Thoracic aorta (tissue), 2 donors: ENCODE results near the gene SERF2. TPM values are rescaled to one million over a fixed set of nuclear protein-coding genes. Genes with fewer than 3 reads are reported as not detected.

Source experiments
- ATAC-seq: fragments of 150-250 bp; one replicate; pipeline ENCODE4 v1.8.0; 2017; ENCODE audit warnings: low read depth; ENCODE audit not compliant: insufficient number of reproducible peaks, low FRiP score
- DNase-seq: peaks from one replicate; pipeline ENCODE4 v3.0.0-alpha.2; 2020; ENCODE audit warnings: low spot score
- H3K27ac ChIP-seq, 2 donors: fragments of 200-600 bp; sonication (generic); 1 replicate in 1 of 2; 2 replicates in 1 of 2; pipeline ENCODE4 v1.5.1; 2016; ENCODE audit warnings: mild to moderate bottlenecking in 2 of 2, moderate library complexity in 2 of 2
- H3K27me3 ChIP-seq: fragments of 200-600 bp; sonication (generic); replicated peaks from 2 replicates; pipeline ENCODE4 v1.6.0; 2016; ENCODE audit warnings: mild to moderate bottlenecking; ENCODE audit not compliant: insufficient read depth
- H3K36me3 ChIP-seq: fragments of 200-600 bp; sonication (generic); one replicate; pipeline ENCODE4 v1.5.1; 2016
- H3K4me1 ChIP-seq, 2 donors: fragments of 200-600 bp; sonication (generic); 1 replicate in 1 of 2; 2 replicates in 1 of 2; pipeline versions ENCODE4 v1.5.1 to v1.6.0; 2016; ENCODE audit warnings: low read depth in 2 of 2, mild to moderate bottlenecking in 1 of 2; ENCODE audit not compliant: control insufficient read depth in 1 of 2
- H3K4me3 ChIP-seq: fragments of 200-600 bp; sonication (generic); 2 replicates; pipeline ENCODE4 v1.5.1; 2016; ENCODE audit warnings: mild to moderate bottlenecking
- H3K9me3 ChIP-seq: fragments of 200-600 bp; sonication (generic); 2 replicates; pipeline ENCODE4 v1.5.1; 2016
- total RNA-seq, 2 donors: library from RNA; depleted of rRNA; stranded (reverse); fragments of >200 nt; gene quantifications; one replicate each; pipeline versions ENCODE4 v1.1.0 to v1.2.3, GENCODE V29; 2016
- TF ChIP-seq, protein P1 (sequence below): fragments of 200-600 bp; sonication (generic); IDR thresholded peaks from one replicate; pipeline ENCODE4 v1.5.1; 2019; ENCODE audit warnings: antibody characterized with exemption

The SERF2 gene
- total RNA-seq, 2 donors from 2014 or later = 532 to 761 TPM

GRCh38 chr15:43794269-43795037, 2.3 kb downstream of the SERF2 start:
- no peaks in the 10 kb centered on the region for H3K9me3 ChIP-seq
- H3K4me1 ChIP-seq = peaks cover 17 to 47% of the 10 kb centered on the region in 2 donors
- H3K27ac ChIP-seq = peak overlapping the region in 1 of 2 donors; percentile 38
- H3K4me3 ChIP-seq = peak overlapping the region; percentile 77
- no peaks in the 10 kb centered on the region for H3K27me3 ChIP-seq
- DNase-seq (no peak), ATAC-seq (no peak)
- TF ChIP-seq, protein P1, sequence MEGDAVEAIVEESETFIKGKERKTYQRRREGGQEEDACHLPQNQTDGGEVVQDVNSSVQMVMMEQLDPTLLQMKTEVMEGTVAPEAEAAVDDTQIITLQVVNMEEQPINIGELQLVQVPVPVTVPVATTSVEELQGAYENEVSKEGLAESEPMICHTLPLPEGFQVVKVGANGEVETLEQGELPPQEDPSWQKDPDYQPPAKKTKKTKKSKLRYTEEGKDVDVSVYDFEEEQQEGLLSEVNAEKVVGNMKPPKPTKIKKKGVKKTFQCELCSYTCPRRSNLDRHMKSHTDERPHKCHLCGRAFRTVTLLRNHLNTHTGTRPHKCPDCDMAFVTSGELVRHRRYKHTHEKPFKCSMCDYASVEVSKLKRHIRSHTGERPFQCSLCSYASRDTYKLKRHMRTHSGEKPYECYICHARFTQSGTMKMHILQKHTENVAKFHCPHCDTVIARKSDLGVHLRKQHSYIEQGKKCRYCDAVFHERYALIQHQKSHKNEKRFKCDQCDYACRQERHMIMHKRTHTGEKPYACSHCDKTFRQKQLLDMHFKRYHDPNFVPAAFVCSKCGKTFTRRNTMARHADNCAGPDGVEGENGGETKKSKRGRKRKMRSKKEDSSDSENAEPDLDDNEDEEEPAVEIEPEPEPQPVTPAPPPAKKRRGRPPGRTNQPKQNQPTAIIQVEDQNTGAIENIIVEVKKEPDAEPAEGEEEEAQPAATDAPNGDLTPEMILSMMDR = no peak
- H3K36me3 ChIP-seq = peaks cover 17% of the 10 kb centered on the region

GRCh38 chr15:43795197-43795596, 3.1 kb downstream of the SERF2 start:
- H3K4me3 ChIP-seq = no peak overlapping the region
- DNase-seq = no peak
- no peaks in the 10 kb centered on the region for H3K9me3 ChIP-seq
- TF ChIP-seq, protein P1 = no peak
- H3K36me3 ChIP-seq = peaks cover 19% of the 10 kb centered on the region
- H3K27me3 ChIP-seq = no peaks in the 10 kb centered on the region
- H3K27ac ChIP-seq = peak overlapping the region in 1 of 2 donors; percentile 9
- H3K4me1 ChIP-seq = peaks cover 22 to 55% of the 10 kb centered on the region in 2 donors
- ATAC-seq = no peak

DNA sequence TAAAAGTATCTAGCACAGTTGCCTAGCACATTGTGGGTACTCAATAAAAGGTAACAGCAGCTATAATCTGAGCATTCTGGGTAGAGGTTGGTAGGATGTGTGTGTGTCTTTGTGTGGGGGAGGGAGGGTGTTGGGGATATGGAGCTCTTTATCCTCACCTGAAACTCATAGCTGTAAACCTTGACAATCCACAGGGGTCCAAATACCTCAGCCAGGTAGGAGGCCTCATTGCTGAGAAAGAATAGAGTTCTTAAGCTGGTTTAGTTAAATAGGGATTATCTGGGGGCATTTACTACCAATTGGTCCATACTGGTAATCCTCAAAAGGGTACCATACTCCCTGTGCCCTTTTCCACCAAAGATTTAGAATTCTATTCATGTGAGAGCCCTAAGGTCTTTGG, 3.9 kb downstream of the SERF2 start:
- Histone ChIP-seq H3K4me3 (no peak overlapping the region), H3K36me3 (peaks cover 19% of the 10 kb centered on the region), H3K9me3 (no peaks in the 10 kb centered on the region), H3K27ac (no peak overlapping the region), H3K27me3 (no peaks in the 10 kb centered on the region), H3K4me1 (peaks cover 22 to 56% of the 10 kb centered on the region in 2 donors)
- ATAC-seq (no peak), DNase-seq (no peak)
- TF ChIP-seq, protein P1 = no peak

DNA sequence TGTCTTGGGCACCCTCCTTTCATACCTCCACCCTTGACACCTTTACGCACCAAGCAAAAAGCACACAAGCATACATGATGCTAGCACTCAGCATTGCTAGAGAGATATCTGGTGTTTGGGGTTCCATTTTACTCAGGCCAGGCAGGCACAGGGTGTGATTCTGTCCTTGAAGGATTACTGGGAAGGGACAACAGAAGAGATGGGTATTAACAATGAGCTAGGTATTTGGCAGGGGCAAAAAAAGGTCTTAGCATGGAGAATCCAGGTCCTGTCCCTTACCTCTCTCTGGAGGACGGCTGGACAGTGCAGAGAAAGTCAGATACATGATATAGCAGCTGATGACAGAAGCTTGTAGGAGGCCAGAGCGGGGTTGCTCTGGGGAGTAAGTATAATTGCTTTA, 4.4 kb downstream of the SERF2 start:
- peaks cover 19% of the 10 kb centered on the region for H3K36me3 ChIP-seq
- no peaks in the 10 kb centered on the region for H3K9me3 ChIP-seq
- TF ChIP-seq, protein P1 = no peak
- no peak overlapping the region for H3K4me3 ChIP-seq
- ATAC-seq (no peak), DNase-seq (no peak)
- no peaks in the 10 kb centered on the region for H3K27me3 ChIP-seq
- H3K27ac ChIP-seq = no peak overlapping the region
- H3K4me1 ChIP-seq = peaks cover 22 to 62% of the 10 kb centered on the region in 2 donors

DNA sequence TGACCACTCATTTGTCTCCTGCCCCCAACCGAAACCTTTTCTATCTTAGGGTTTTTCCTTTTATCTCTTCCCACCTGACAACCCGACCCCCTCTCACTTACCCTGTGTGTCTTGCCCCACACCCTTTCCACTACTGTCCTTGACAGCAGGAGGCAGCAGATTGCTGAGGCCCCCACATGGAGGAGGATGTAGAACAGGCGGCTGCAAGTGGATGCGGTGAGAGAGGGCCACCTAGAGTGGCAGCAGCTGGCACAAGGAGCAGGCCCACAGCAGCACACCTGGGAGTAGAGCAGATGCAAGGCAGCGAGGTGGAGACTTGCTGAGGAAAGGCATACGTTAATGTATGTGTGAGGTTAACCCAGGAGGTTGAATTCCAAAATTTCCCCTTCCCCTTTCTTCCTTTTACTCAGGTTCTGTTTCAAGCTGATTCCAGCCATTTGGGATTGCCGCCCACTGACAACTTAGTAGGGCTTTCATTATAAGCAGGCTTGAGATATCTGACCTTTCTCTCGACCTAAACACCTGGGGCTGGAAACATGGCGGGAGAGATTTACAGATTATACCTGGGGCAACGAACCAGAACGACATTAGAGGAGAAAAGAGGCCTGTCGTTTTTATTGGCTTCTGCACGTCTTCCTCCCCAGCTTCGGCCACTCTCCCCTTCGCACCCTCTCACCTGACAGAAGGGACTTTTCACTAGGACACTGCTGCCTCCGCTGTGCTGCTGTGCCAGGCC, 7.3 kb downstream of the SERF2 start:
- Histone ChIP-seq H3K27ac (peak overlapping the region; percentile 82 to 93), H3K9me3 (no peaks in the 10 kb centered on the region), H3K4me3 (no peak overlapping the region), H3K27me3 (no peaks in the 10 kb centered on the region), H3K36me3 (peaks cover 19% of the 10 kb centered on the region), H3K4me1 (peaks cover 11 to 49% of the 10 kb centered on the region in 2 donors)
- DNase-seq (no peak), ATAC-seq (no peak)
- TF ChIP-seq, protein P1 = no peak
